ENCODE results near the gene RPS10. TPM values are rescaled to one million over a fixed set of nuclear protein-coding genes. Genes with fewer than 3 reads are reported as not detected.
"Not testable (repeated sequence)": the region's sequence is repeated elsewhere in the genome, so short reads cannot be mapped to it uniquely, and the experiment has no call there.

The RPS10 gene
- total and polyA plus RNA-seq, 8 donors = 371 to 4,063 (median 2,070) TPM

DNA sequence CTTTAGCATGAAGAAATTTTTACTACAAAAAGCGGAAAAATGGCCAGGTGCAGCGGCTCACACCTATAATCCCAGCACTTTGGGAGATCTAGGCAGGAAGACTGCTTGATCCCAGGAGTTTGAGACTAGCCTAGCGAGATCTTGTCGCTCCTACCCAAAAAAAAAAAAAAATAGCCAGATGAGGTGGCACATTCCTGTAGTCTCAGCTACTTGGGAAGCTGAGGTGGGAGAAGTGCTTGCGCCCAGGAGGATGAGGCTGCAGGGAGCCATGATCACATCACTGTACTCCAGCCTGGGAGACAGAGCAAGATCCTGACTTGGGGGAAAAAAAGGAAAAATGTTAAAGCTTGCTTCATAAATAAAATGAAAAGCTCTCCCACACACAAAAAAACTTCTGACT is 47.9 kb downstream of the RPS10 start:
- 96 to 98% (median 97%) methylated on average over 5 of the region's 5 CpGs for WGBS, 5 donors
- intact Hi-C loops (cut with DNase I; ENCODE audit: low total_unique reads) = no loop called here
- peaks cover 0 to 23% (median 10%) of the 10 kb centered on the region in 4 donors for H3K4me1 ChIP-seq
- no peak for DNase-seq
- no peak overlapping the region for H3K4me3 ChIP-seq
- no peaks in the 10 kb centered on the region for H3K9me3 ChIP-seq
- no peak overlapping the region for H3K27ac ChIP-seq
- no peak for TF ChIP-seq POLR2A (IDR thresholded peaks at IDR 0.05)
- TF ChIP-seq POLR2AphosphoS5 (IDR thresholded peaks at IDR 0.05) = no peak
- no peak for TF ChIP-seq EP300 (IDR thresholded peaks at IDR 0.05)
- TF ChIP-seq, protein P1, sequence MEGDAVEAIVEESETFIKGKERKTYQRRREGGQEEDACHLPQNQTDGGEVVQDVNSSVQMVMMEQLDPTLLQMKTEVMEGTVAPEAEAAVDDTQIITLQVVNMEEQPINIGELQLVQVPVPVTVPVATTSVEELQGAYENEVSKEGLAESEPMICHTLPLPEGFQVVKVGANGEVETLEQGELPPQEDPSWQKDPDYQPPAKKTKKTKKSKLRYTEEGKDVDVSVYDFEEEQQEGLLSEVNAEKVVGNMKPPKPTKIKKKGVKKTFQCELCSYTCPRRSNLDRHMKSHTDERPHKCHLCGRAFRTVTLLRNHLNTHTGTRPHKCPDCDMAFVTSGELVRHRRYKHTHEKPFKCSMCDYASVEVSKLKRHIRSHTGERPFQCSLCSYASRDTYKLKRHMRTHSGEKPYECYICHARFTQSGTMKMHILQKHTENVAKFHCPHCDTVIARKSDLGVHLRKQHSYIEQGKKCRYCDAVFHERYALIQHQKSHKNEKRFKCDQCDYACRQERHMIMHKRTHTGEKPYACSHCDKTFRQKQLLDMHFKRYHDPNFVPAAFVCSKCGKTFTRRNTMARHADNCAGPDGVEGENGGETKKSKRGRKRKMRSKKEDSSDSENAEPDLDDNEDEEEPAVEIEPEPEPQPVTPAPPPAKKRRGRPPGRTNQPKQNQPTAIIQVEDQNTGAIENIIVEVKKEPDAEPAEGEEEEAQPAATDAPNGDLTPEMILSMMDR (IDR thresholded peaks at IDR 0.05) = no peak
- no peaks in the 10 kb centered on the region for H3K27me3 ChIP-seq
- peaks cover 0 to 6% (median 0%) of the 10 kb centered on the region in 4 donors for H3K36me3 ChIP-seq

- DNase-seq; H3K9me3 ChIP-seq; H3K27ac ChIP-seq; H3K36me3 ChIP-seq; H3K4me3 ChIP-seq; intact Hi-C loops (cut with DNase I; ENCODE audit: low total_unique reads); H3K27me3 ChIP-seq: not testable (repeated sequence)
- peaks cover 0 to 21% (median 10%) of the 10 kb centered on the region in 4 donors for H3K4me1 ChIP-seq
- WGBS, 5 donors = 86 to 92% (median 88%) methylated on average over 5 of the region's 5 CpGs
Measured at GRCh38 chr6:34377571-34377970, 48.3 kb downstream of the RPS10 start.

GRCh38 chr6:34375833-34376232 is 50.0 kb downstream of the RPS10 start:
- TF ChIP-seq, protein P1 (IDR thresholded peaks at IDR 0.05) = no peak
- TF ChIP-seq POLR2AphosphoS5 (IDR thresholded peaks at IDR 0.05) (no peak), EP300 (IDR thresholded peaks at IDR 0.05) (no peak), POLR2A (IDR thresholded peaks at IDR 0.05) (no peak)
- Histone ChIP-seq H3K4me3 (no peak overlapping the region), H3K27ac (no peak overlapping the region), H3K4me1 (peaks cover 0 to 27% (median 10%) of the 10 kb centered on the region in 4 donors), H3K9me3 (no peaks in the 10 kb centered on the region), H3K36me3 (peaks cover 0 to 6% (median 0%) of the 10 kb centered on the region in 4 donors), H3K27me3 (no peaks in the 10 kb centered on the region)
- 96 to 98% (median 97%) methylated on average over 5 of the region's 5 CpGs for WGBS, 5 donors
- DNase-seq = no peak
- intact Hi-C loops (cut with DNase I; ENCODE audit: low total_unique reads) = no loop called here

DNA sequence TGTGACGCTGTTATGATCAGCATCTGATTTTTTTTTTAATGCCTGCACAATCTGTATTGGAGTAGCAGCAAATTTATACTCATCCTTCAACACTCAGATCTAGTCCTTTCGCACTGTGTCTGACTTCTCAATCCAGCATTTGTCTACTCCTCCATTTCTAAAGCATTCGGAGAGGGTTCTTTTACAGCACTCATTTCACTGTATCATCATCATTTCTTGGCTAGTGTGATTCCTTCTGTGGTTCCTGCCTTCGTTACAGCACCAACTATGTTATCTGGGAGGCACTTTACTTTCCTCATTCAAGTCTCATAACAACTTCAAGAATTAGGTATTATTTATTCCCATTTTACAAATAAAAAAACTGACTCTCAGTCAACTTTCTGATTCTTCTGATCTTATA is 51.4 kb downstream of the RPS10 start:
- TF ChIP-seq EP300 (IDR thresholded peaks at IDR 0.05) (no peak), POLR2A (IDR thresholded peaks at IDR 0.05) (no peak), POLR2AphosphoS5 (IDR thresholded peaks at IDR 0.05) (no peak)
- TF ChIP-seq, protein P1 (IDR thresholded peaks at IDR 0.05) = no peak
- Histone ChIP-seq H3K4me1 (peaks cover 0 to 30% (median 12%) of the 10 kb centered on the region in 4 donors), H3K4me3 (no peak overlapping the region), H3K9me3 (no peaks in the 10 kb centered on the region), H3K27me3 (no peaks in the 10 kb centered on the region), H3K36me3 (peaks cover 0 to 3% (median 0%) of the 10 kb centered on the region in 4 donors), H3K27ac (peak overlapping the region in 2 of 5 donors; percentile 19 to 41)
- 53 to 67% (median 60%) methylated on average over 4 of the region's 4 CpGs for WGBS, 5 donors
- DNase-seq = no peak
- intact Hi-C loops (cut with DNase I; ENCODE audit: low total_unique reads) = no loop called here

DNA sequence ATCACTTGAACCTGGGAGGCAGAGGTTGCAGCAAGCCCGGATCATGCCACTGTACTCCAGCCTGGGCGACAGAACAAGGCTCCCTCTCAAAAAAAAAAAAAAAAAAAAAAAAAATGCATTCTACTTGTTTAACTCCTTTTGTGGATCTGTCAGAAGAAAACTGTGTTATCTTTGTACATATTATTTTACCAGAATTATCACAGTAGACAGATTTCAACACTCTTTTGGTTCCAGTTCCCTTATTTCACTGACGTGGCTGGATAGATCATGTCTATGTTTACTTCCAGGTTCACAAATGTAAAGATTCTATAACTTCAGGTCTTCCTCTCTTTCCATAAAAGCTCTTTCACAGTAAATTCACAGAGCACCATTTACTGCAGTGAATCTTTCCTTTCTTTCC is 51.8 kb downstream of the RPS10 start:
- intact Hi-C loops (cut with DNase I; ENCODE audit: low total_unique reads) = no loop called here
- Histone ChIP-seq H3K4me3 (no peak overlapping the region), H3K36me3 (no peaks in the 10 kb centered on the region), H3K4me1 (peaks cover 0 to 30% (median 12%) of the 10 kb centered on the region in 4 donors), H3K9me3 (no peaks in the 10 kb centered on the region), H3K27ac (peak overlapping the region in 2 of 5 donors; percentile 19 to 41), H3K27me3 (no peaks in the 10 kb centered on the region)
- no peak for DNase-seq
- 29 to 63% (median 47%) methylated on average over 3 of the region's 3 CpGs for WGBS, 5 donors
- TF ChIP-seq POLR2AphosphoS5 (IDR thresholded peaks at IDR 0.05) = no peak
- no peak for TF ChIP-seq POLR2A (IDR thresholded peaks at IDR 0.05)
- TF ChIP-seq, protein P1 (IDR thresholded peaks at IDR 0.05) = no peak
- no peak for TF ChIP-seq EP300 (IDR thresholded peaks at IDR 0.05)

All from stomach (tissue), 9 donors.